Measurements from ENCODE around the gene PRPF31. TPM values are rescaled to one million over a fixed set of nuclear protein-coding genes. Genes with fewer than 3 reads are reported as not detected.
A peak's percentile ranks its signal among the peaks of the same experiment; 100 is the strongest.

Gene PRPF31
- total and polyA plus RNA-seq, 9 of the 15 experiments (the other 6 are each of a cell fraction or from before 2014, with no cell fraction given), result 5.8 to 92.2 (median 69.2) TPM

GRCh38 chr19:54159352-54160181 lies 44.0 kb downstream of the PRPF31 start, which contains the start of gene LENG1 (continued):
- TF ChIP-seq ZBTB5 (IDR thresholded peaks at IDR 0.05) (no peak), ZBTB17 (CRISPR knock-in tag; IDR thresholded peaks at IDR 0.05) (no peak), RCOR1 (IDR thresholded peaks at IDR 0.05; ENCODE audit: borderline replicate concordance in 1 of 2, low read depth in 2 of 2, low read length in 2 of 2) (peak; percentile 6 to 58; a peak in 2 of 4 replicates), ZNF253 (CRISPR knock-in tag; conservative IDR thresholded peaks at IDR 0.05) (no peak), KDM4B (IDR thresholded peaks at IDR 0.05; ENCODE audit: borderline replicate concordance in 2 of 2, low read depth in 1 of 2) (peak in 1 of 2 experiments; percentile 89; a peak in 2 of 4 replicates), ATF7 (IDR thresholded peaks at IDR 0.05) (peak; percentile 79), TSHZ1 (CRISPR knock-in tag; IDR thresholded peaks at IDR 0.05) (no peak), MXD1 (CRISPR knock-in tag; IDR thresholded peaks at IDR 0.05; ENCODE audit: borderline replicate concordance, poor library complexity, severe bottlenecking) (no peak), BRD9 (IDR thresholded peaks at IDR 0.05; ENCODE audit: low read depth, partially characterized antibody) (no peak), KDM2B (CRISPR knock-in tag; IDR thresholded peaks at IDR 0.05) (0 out of 2 replicates have a peak, but pooled peaks have one; percentile 4), RAD51 (IDR thresholded peaks at IDR 0.05; ENCODE audit: borderline replicate concordance, low read depth) (no peak), NFIC (IDR thresholded peaks at IDR 0.05) (no peak), GATAD2B (IDR thresholded peaks at IDR 0.05; ENCODE audit: borderline replicate concordance) (no peak), POLR3G (IDR thresholded peaks at IDR 0.05; ENCODE audit: extremely low read depth, insufficient read length, insufficient replicate concordance) (no peak)
